Stimulated activated CD4-positive, alpha-beta T cell treated with anti-CD3 and anti-CD28 coated beads, Interleukin-1b, Interleukin-23, amount 100 ng/mL, for 48 hours (primary cell): Measurements from ENCODE around the gene CHRM1.
"Not testable (repeated sequence)": the region's sequence is repeated elsewhere in the genome, so short reads cannot be mapped to it uniquely, and the experiment has no call there.

Experiments used
- DNase-seq: peaks from one replicate; pipeline ENCODE4 v3.0.0-alpha.2; 2020

CHRM1 gene

GRCh38 chr11:62921201-62921572, at the start of gene CHRM1:
Gene CHRM1, minus strand, starts transcription at chr11:62921363. Its CDS starts 10,263 bp downstream, at chr11:62911100.
- no peak for DNase-seq

- DNase-seq, result no peak
Measured at GRCh38 chr11:62965574-62965973, 44.4 kb upstream of the CHRM1 start.

GRCh38 chr11:62962391-62962790, 41.2 kb upstream of the CHRM1 start:
- no peak for DNase-seq

GRCh38 chr11:62961017-62961570, 39.9 kb upstream of the CHRM1 start:
- DNase-seq, result no peak

GRCh38 chr11:62959422-62959980, 38.3 kb upstream of the CHRM1 start:
- no peak for DNase-seq

- DNase-seq, result no peak
Measured at GRCh38 chr11:62958547-62959421, 37.6 kb upstream of the CHRM1 start.

GRCh38 chr11:62957147-62957546, 36.0 kb upstream of the CHRM1 start:
- DNase-seq, result no peak

- DNase-seq, result no peak
Measured at GRCh38 chr11:62954478-62954877, 33.3 kb upstream of the CHRM1 start.

- no peak for DNase-seq
Measured at GRCh38 chr11:62953811-62954210, 32.6 kb upstream of the CHRM1 start.

GRCh38 chr11:62948765-62949320, 27.7 kb upstream of the CHRM1 start:
- DNase-seq, result no peak

- not testable (repeated sequence) for DNase-seq
Measured at GRCh38 chr11:62945538-62945937, 24.4 kb upstream of the CHRM1 start.

- DNase-seq, result not testable (repeated sequence)
Measured at GRCh38 chr11:62937528-62937927, 16.4 kb upstream of the CHRM1 start.

GRCh38 chr11:62934496-62934785, 13.3 kb upstream of the CHRM1 start:
- no peak for DNase-seq

- DNase-seq, result no peak
Measured at GRCh38 chr11:62933750-62934495, 12.8 kb upstream of the CHRM1 start.

- no peak for DNase-seq
Measured at GRCh38 chr11:62933285-62933684, 12.1 kb upstream of the CHRM1 start.

GRCh38 chr11:62931499-62932278, 10.5 kb upstream of the CHRM1 start:
- DNase-seq, result no peak

- no peak for DNase-seq
Measured at GRCh38 chr11:62930666-62931065, 9.5 kb upstream of the CHRM1 start.

GRCh38 chr11:62930157-62930556, 9.0 kb upstream of the CHRM1 start:
- no peak for DNase-seq

- no peak for DNase-seq
Measured at GRCh38 chr11:62928011-62928410, 6.8 kb upstream of the CHRM1 start.

GRCh38 chr11:62926680-62927455, 5.7 kb upstream of the CHRM1 start:
- DNase-seq, result no peak
